HepG2 (cell line): ENCODE data around the gene LASP1. TPM values are rescaled to one million over a fixed set of nuclear protein-coding genes. Genes with fewer than 3 reads are reported as not detected.

ENCODE experiments used
- ARNT ChIP-seq: fragments of 450-650 bp; IDR thresholded peaks from 2 replicates; pipeline ENCODE4 v1.6.1; 2017
- ERF ChIP-seq: IDR thresholded peaks from 2 replicates; pipeline ENCODE4 v1.6.1; 2018; ENCODE audit warnings: missing biosample characterization, missing genetic modification reagents
- EZH2 ChIP-seq: conservative IDR thresholded peaks from 2 replicates; pipeline ENCODE4 v1.6.1; 2012; ENCODE audit warnings: mild to moderate bottlenecking, low read depth, low read length, moderate library complexity
- HOXA7 ChIP-seq: sonication (generic); formaldehyde crosslinking; IDR thresholded peaks from 2 replicates; pipeline ENCODE4 v1.8.1; 2022; ENCODE audit warnings: mild to moderate bottlenecking, missing genetic modification reagents, moderate library complexity
- SP1 ChIP-seq, 2 experiments: fragments of 450-650 bp in 1 of 2; sonication (generic) in 1 of 2; formaldehyde crosslinking in 1 of 2; IDR thresholded peaks; 2 replicates each; pipeline versions ENCODE4 v1.4.0 to v1.6.1; 2016 to 2020; ENCODE audit warnings: missing genetic modification reagents in 1 of 2
- ZNF749 ChIP-seq: sonication (generic); formaldehyde crosslinking; IDR thresholded peaks from 2 replicates; pipeline ENCODE4 v1.8.0; 2022; ENCODE audit warnings: mild to moderate bottlenecking, missing genetic modification reagents, moderate library complexity, borderline replicate concordance
- ZSCAN30 ChIP-seq: sonication (generic); formaldehyde crosslinking; IDR thresholded peaks from 2 replicates; pipeline ENCODE4 v1.5.0; 2020; ENCODE audit warnings: mild to moderate bottlenecking, missing genetic modification reagents
- polyA plus RNA-seq, 8 experiments: library from polyadenylated mRNA; depleted of rRNA in 3 of 8; stranded (reverse) in 7 of 8; unstranded in 1 of 8; fragments of >200 nt; fragmentation: Illumina TruSeq in 4 of 8; extraction: Trizol in 4 of 8; gene quantifications; 2 replicates each; pipeline versions ENCODE4 v1.2.1 to v1.2.3, GENCODE V29; 2011 to 2016; ENCODE audit warnings: low read depth in 4 of 8, missing spikeins in 1 of 8, mixed read lengths in 1 of 8; ENCODE audit not compliant: insufficient read depth in 1 of 8
- total RNA-seq, 5 experiments: library from RNA; depleted of rRNA; stranded (reverse); fragments of >200 nt; fragmentation: Illumina TruSeq; extraction: Trizol; gene quantifications; 2 replicates each; pipeline ENCODE4 v1.2.3, GENCODE V29; 2016; ENCODE audit warnings: low read depth in 1 of 5
- TF ChIP-seq, protein P1 (sequence below): sonication (generic); formaldehyde crosslinking; IDR thresholded peaks from 2 replicates; pipeline ENCODE4; 2020; ENCODE audit warnings: missing genetic modification reagents, mild to moderate bottlenecking, borderline replicate concordance
- TF ChIP-seq, protein P2 (sequence below): sonication (generic); formaldehyde crosslinking; IDR thresholded peaks from 2 replicates; pipeline ENCODE4 v1.5.0; 2020; ENCODE audit warnings: mild to moderate bottlenecking, missing genetic modification reagents, borderline replicate concordance
- TF ChIP-seq, protein P3 (sequence below): sonication (generic); formaldehyde crosslinking; IDR thresholded peaks from 2 replicates; pipeline ENCODE4 v1.4.0; 2020; ENCODE audit warnings: mild to moderate bottlenecking, missing genetic modification reagents
- TF ChIP-seq, protein P4 (sequence below): sonication (generic); formaldehyde crosslinking; IDR thresholded peaks from 2 replicates; pipeline ENCODE4 v1.4.0; 2020; ENCODE audit warnings: missing genetic modification reagents, borderline replicate concordance

LASP1 gene
- total and polyA plus RNA-seq, 2 of the 13 experiments (the other 11 are each of a cell fraction or from before 2014, with no cell fraction given) = 70.1 to 97.0 TPM

DNA sequence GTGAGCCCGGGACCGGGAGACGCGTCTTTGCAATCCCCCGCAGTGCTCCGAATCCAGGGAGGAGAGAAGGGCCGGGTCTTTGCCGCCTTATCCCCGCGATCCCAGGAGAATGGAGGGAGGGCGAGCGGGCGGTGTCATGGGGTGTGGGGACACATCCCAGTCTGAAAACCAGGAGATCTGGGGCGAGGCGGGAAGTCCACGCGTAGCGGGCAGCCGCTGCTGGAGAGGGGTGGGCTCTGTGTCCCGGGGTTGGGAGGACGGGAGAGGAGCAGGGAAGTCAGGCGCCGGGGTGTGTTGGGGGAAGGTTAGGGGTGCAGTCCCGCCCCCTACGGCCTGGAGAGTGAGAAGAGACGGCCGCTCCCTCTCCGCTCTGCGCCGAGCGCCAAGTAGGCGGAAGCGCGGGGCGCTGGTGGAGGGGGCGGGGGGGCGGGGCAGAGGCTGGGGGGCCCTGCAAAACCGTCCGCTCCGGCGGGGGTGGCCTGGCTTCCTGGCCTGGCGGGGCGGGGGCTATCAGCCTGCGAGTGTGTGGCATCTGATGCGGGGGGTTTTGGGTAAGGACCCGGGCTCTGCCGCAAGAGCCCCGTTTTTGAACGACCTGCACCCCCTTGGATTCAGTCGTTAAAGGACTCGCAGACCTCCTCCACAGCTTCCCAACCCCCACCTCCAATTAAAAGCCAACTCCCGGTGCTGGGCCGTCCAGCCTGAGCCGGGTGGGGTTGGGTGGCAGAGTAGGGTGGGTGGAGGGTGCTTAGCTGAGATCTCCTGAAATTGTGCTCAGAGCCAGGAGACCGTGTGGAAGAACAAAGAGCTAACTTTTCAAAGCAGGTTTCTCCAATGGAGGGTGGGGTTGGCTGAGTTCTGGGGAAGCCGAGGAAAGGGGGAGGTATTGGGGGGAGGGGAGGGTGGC lies 654 bp downstream of the LASP1 start (continued):
- TF ChIP-seq, protein P1, sequence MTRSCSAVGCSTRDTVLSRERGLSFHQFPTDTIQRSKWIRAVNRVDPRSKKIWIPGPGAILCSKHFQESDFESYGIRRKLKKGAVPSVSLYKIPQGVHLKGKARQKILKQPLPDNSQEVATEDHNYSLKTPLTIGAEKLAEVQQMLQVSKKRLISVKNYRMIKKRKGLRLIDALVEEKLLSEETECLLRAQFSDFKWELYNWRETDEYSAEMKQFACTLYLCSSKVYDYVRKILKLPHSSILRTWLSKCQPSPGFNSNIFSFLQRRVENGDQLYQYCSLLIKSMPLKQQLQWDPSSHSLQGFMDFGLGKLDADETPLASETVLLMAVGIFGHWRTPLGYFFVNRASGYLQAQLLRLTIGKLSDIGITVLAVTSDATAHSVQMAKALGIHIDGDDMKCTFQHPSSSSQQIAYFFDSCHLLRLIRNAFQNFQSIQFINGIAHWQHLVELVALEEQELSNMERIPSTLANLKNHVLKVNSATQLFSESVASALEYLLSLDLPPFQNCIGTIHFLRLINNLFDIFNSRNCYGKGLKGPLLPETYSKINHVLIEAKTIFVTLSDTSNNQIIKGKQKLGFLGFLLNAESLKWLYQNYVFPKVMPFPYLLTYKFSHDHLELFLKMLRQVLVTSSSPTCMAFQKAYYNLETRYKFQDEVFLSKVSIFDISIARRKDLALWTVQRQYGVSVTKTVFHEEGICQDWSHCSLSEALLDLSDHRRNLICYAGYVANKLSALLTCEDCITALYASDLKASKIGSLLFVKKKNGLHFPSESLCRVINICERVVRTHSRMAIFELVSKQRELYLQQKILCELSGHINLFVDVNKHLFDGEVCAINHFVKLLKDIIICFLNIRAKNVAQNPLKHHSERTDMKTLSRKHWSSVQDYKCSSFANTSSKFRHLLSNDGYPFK (CRISPR knock-in tag) = peak; percentile 41; the same call in 1 of the 2 replicates
- TF ChIP-seq, protein P2, sequence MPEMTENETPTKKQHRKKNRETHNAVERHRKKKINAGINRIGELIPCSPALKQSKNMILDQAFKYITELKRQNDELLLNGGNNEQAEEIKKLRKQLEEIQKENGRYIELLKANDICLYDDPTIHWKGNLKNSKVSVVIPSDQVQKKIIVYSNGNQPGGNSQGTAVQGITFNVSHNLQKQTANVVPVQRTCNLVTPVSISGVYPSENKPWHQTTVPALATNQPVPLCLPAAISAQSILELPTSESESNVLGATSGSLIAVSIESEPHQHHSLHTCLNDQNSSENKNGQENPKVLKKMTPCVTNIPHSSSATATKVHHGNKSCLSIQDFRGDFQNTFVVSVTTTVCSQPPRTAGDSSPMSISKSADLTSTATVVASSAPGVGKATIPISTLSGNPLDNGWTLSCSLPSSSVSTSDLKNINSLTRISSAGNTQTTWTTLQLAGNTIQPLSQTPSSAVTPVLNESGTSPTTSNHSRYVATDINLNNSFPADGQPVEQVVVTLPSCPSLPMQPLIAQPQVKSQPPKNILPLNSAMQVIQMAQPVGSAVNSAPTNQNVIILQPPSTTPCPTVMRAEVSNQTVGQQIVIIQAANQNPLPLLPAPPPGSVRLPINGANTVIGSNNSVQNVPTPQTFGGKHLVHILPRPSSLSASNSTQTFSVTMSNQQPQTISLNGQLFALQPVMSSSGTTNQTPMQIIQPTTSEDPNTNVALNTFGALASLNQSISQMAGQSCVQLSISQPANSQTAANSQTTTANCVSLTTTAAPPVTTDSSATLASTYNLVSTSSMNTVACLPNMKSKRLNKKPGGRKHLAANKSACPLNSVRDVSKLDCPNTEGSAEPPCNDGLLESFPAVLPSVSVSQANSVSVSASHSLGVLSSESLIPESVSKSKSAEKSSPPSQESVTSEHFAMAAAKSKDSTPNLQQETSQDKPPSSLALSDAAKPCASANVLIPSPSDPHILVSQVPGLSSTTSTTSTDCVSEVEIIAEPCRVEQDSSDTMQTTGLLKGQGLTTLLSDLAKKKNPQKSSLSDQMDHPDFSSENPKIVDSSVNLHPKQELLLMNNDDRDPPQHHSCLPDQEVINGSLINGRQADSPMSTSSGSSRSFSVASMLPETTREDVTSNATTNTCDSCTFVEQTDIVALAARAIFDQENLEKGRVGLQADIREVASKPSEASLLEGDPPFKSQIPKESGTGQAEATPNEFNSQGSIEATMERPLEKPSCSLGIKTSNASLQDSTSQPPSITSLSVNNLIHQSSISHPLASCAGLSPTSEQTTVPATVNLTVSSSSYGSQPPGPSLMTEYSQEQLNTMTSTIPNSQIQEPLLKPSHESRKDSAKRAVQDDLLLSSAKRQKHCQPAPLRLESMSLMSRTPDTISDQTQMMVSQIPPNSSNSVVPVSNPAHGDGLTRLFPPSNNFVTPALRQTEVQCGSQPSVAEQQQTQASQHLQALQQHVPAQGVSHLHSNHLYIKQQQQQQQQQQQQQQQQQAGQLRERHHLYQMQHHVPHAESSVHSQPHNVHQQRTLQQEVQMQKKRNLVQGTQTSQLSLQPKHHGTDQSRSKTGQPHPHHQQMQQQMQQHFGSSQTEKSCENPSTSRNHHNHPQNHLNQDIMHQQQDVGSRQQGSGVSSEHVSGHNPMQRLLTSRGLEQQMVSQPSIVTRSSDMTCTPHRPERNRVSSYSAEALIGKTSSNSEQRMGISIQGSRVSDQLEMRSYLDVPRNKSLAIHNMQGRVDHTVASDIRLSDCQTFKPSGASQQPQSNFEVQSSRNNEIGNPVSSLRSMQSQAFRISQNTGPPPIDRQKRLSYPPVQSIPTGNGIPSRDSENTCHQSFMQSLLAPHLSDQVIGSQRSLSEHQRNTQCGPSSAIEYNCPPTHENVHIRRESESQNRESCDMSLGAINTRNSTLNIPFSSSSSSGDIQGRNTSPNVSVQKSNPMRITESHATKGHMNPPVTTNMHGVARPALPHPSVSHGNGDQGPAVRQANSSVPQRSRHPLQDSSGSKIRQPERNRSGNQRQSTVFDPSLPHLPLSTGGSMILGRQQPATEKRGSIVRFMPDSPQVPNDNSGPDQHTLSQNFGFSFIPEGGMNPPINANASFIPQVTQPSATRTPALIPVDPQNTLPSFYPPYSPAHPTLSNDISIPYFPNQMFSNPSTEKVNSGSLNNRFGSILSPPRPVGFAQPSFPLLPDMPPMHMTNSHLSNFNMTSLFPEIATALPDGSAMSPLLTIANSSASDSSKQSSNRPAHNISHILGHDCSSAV = no peak
- TF ChIP-seq, protein P3, sequence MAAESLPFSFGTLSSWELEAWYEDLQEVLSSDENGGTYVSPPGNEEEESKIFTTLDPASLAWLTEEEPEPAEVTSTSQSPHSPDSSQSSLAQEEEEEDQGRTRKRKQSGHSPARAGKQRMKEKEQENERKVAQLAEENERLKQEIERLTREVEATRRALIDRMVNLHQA = no peak
- TF ChIP-seq ERF (CRISPR knock-in tag) = no peak
- no peak for TF ChIP-seq ZNF749 (CRISPR knock-in tag)
- TF ChIP-seq, protein P4, sequence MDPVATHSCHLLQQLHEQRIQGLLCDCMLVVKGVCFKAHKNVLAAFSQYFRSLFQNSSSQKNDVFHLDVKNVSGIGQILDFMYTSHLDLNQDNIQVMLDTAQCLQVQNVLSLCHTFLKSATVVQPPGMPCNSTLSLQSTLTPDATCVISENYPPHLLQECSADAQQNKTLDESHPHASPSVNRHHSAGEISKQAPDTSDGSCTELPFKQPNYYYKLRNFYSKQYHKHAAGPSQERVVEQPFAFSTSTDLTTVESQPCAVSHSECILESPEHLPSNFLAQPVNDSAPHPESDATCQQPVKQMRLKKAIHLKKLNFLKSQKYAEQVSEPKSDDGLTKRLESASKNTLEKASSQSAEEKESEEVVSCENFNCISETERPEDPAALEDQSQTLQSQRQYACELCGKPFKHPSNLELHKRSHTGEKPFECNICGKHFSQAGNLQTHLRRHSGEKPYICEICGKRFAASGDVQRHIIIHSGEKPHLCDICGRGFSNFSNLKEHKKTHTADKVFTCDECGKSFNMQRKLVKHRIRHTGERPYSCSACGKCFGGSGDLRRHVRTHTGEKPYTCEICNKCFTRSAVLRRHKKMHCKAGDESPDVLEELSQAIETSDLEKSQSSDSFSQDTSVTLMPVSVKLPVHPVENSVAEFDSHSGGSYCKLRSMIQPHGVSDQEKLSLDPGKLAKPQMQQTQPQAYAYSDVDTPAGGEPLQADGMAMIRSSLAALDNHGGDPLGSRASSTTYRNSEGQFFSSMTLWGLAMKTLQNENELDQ (CRISPR knock-in tag) = no peak
- TF ChIP-seq EZH2 = no peak
- TF ChIP-seq ARNT = no peak
- no peak for TF ChIP-seq HOXA7 (CRISPR knock-in tag)
- TF ChIP-seq SP1 (IDR thresholded peaks at IDR 0.05) = no peak
- TF ChIP-seq SP1 (CRISPR knock-in tag; IDR thresholded peaks at IDR 0.05) = no peak
- 0 out of 2 replicates have a peak, but pooled peaks have one; percentile 74 for TF ChIP-seq ZSCAN30 (CRISPR knock-in tag)
